Coronary artery (tissue), 2 donors: ENCODE measurements around the gene JMJD8.

Source experiments
- DNase-seq: peaks from one replicate; pipeline ENCODE4 v3.0.0-alpha.2; 2017; ENCODE audit warnings: low spot score
- H3K27ac ChIP-seq, 2 donors: fragments of 200-600 bp; sonication (generic); one replicate each; pipeline ENCODE4 v1.5.1; 2016 to 2019
- H3K4me3 ChIP-seq: fragments of 200-600 bp; sonication (generic); 2 replicates; pipeline ENCODE4 v1.5.1; 2016; ENCODE audit warnings: mild to moderate bottlenecking, moderate library complexity
- TF ChIP-seq, protein P1 (sequence below): fragments of 200-600 bp; sonication (generic); IDR thresholded peaks from one replicate; pipeline ENCODE4 v1.5.1; 2019; ENCODE audit warnings: antibody characterized with exemption

Gene JMJD8

DNA sequence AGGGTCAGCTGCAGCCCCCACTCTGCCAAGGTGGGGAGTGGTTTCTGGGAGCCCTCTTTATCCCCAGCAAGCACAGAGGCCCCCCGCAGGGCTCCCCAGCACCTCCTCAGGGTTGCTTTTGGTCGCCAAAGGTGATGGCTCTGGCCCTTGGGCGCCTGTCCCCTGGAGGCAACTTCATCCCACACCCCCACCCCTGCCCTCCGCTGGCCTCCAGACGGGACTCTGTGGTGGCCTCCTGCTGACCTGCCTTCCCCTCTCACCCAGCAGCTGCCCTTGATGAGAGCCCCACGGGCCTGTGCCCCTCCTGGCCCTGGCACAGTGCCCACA, 24.0 kb downstream of the JMJD8 start:
- TF ChIP-seq, protein P1, sequence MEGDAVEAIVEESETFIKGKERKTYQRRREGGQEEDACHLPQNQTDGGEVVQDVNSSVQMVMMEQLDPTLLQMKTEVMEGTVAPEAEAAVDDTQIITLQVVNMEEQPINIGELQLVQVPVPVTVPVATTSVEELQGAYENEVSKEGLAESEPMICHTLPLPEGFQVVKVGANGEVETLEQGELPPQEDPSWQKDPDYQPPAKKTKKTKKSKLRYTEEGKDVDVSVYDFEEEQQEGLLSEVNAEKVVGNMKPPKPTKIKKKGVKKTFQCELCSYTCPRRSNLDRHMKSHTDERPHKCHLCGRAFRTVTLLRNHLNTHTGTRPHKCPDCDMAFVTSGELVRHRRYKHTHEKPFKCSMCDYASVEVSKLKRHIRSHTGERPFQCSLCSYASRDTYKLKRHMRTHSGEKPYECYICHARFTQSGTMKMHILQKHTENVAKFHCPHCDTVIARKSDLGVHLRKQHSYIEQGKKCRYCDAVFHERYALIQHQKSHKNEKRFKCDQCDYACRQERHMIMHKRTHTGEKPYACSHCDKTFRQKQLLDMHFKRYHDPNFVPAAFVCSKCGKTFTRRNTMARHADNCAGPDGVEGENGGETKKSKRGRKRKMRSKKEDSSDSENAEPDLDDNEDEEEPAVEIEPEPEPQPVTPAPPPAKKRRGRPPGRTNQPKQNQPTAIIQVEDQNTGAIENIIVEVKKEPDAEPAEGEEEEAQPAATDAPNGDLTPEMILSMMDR = no peak
- H3K4me3 ChIP-seq = peak overlapping the region; percentile 64
- no peak for DNase-seq
- H3K27ac ChIP-seq = peak overlapping the region; percentile 66 to 87

DNA sequence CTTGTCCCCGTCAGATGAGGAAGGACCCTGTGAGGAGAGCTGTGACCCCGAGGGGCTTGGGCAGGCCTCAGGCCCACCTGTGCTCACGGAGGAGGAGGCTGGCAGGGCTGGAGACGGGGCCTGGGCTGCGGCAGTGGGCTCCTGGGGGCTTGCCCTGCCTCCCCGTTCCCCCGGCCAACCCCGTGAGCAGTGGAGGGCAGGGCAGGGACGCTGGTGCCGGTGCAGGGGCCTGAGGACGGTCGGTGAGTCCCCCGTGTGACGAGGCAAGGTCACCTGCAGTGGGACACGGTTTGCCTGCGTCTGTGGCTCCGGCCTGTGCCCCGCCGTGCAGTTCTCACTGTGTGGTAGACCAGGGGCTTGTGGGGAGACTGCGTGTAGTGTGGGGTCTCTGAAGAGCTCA, 24.5 kb downstream of the JMJD8 start:
- TF ChIP-seq, protein P1 = no peak
- no peak for DNase-seq
- H3K4me3 ChIP-seq = no peak overlapping the region
- no peak overlapping the region for H3K27ac ChIP-seq

DNA sequence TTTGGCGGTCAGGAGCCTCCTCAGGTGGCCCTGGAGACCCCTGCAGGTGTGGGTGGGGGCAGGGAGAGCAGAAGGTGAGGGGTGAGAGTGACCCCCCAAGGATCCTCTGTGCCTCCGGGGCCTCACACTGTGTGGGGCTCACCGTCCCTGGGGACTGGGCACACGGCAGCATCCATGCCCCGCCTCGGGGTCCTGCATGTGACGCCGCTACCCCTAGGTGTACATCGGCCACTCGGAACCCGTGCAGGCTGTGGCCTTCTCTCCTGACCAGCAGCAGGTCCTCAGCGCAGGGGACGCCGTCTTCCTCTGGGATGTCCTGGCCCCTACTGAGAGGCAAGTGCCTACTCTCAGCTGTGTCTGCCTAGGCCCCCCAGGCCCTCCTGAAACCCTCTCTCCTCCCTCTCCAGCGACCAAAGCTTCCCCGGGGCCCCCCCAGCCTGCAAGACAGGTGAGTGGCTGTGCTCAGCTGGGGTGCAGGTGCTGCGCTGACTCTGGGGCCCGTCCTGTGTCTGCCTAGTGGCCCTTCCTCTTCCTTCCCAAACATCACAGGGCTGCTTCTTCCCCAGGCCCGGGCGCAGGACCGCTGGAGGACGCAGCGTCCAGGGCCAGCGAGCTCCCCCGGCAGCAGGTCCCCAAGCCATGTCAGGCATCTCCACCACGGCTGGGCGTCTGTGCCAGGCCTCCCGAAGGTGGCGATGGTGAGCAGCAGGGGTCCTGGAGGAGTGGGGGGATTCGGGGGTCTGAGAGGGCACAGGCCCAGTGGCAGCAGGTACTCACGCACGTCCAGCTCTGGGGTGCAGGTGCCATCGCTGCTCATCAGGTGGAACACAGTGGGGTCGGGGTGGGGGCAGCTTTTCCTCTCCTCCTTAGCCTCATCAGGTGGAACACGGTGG, 25.2 kb downstream of the JMJD8 start:
- Histone ChIP-seq H3K4me3 (no peak overlapping the region), H3K27ac (no peak overlapping the region)
- TF ChIP-seq, protein P1 = no peak
- DNase-seq = no peak

DNA sequence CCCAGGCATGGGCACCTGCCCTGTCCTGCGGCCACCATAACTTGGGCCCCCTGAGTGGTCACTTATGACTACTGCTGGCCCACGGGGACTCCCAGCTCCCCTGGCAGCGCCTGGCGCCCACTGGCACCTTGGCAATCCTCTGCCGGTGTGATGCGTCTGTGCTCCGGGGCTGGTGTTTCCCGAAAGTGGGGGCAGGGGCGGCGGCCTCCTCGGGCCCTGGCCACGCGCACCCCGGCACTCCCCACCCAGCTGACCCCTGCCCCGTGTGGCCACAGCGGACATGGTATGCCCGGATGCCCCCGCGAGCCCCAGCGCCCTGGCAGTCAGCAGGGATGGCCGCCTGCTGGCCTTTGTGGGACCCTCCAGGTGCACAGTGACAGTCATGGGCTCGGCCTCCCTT, 26.6 kb downstream of the JMJD8 start:
- no peak for DNase-seq
- Histone ChIP-seq H3K27ac (no peak overlapping the region), H3K4me3 (no peak overlapping the region)
- TF ChIP-seq, protein P1 = no peak

DNA sequence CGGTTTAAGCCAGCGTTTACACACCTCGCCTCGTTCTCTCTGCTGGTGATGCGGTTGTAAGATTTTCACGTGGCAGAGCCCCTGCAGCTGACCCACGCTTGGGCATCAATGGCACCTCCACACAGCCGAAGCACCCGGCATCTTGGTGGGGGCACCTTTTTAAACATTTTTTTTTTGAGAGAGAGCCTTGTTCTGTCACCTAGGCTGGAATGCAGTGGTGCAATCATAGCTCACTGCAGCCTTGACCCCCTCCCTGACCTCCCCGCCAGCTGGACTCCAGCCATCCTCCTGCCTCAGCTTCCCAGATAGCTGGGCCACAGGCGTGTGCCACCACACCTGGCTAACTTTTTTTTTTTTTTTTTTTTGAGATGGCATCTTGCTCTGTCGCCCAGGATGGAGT, 30.1 kb downstream of the JMJD8 start:
- Histone ChIP-seq H3K27ac (no peak overlapping the region), H3K4me3 (no peak overlapping the region)
- DNase-seq = no peak
- TF ChIP-seq, protein P1 = no peak

DNA sequence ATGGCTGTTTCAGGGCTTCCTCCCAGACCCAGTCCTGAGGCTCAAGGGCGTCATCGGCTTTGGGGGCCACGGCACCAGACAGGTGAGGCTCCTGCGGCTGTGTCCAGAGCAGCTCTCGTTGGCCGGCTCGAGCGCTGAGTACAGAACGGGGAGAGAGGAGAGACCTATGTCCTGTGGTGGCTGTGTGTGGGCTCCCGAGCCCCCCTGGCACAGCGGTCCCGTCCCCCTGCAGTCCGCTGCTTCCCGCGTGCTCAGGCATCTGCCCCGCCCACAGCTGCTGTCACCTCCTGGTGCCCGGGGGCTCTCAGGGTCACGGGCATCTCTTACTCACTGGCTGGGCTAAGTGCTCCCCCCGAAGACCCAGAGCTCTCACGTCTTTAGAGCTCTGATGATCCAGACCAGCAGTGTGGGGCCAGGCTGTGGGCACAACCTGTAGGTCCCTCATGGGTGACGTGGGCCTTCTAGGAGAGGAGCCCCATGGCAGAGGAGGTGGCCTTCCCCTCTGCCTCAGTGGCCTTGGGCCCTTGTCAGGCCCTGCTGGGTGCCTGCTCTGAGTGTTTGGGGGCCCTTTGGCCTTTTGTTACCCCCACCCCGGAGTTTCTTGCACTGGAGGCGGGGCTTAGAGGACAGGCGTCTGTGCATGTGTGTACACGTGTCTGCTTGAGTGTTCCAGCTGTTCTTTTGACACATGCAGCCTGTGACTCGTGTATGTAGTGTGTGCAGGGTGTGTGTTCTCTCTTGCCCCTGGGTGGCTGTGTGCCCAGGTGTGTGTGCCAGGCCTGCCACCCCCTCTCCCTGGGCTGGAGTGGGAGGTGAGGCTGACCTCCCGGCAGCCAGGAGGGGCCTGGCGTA, 31.5 kb downstream of the JMJD8 start:
- Histone ChIP-seq H3K4me3 (no peak overlapping the region), H3K27ac (no peak overlapping the region)
- no peak for DNase-seq
- TF ChIP-seq, protein P1 = no peak
